HT1080 (cell line): Measurements from ENCODE around the gene IFNA16. TPM values are rescaled to one million over a fixed set of nuclear protein-coding genes. Genes with fewer than 3 reads are reported as not detected.
A peak's percentile ranks its signal among the peaks of the same experiment; 100 is the strongest.
"Not testable (repeated sequence)": the region's sequence is repeated elsewhere in the genome, so short reads cannot be mapped to it uniquely, and the experiment has no call there.

Experiments
- DNase-seq: peaks from one replicate; pipeline ENCODE4 v3.0.0-alpha.2; 2015; ENCODE audit warnings: low read depth
- polyA plus RNA-seq, 2 experiments: library from polyadenylated mRNA; depleted of rRNA; stranded (reverse); fragments of >200 nt; gene quantifications; 2 replicates each; pipeline ENCODE4 v1.2.3, GENCODE V29; 2015
- total RNA-seq: library from RNA; depleted of rRNA; stranded (reverse); fragments of >200 nt; shearing (Covaris generic); gene quantifications from 2 replicates; pipeline ENCODE4 v1.2.3, GENCODE V29; 2014; rRNA removed

IFNA16 gene
- total RNA-seq: not detected in 2 replicates
- polyA plus RNA-seq (2015; cell fraction: cytosol; rRNA removed): not detected in 2 replicates
- not detected in 2 replicates for polyA plus RNA-seq (2015; cell fraction: nucleus; rRNA removed)

- not testable (repeated sequence) for DNase-seq
Measured at GRCh38 chr9:21217211-21217610, at the start of gene IFNA16. Gene IFNA16 (minus strand): TSS chr9:21217311. CDS start chr9:21217305, 6 bp downstream.

- DNase-seq: no peak
Measured at GRCh38 chr9:21265421-21266189, 48.5 kb upstream of the IFNA16 start.

- DNase-seq: no peak
Measured at GRCh38 chr9:21255538-21256212, 38.6 kb upstream of the IFNA16 start.

- peak; percentile 44 for DNase-seq
Measured at GRCh38 chr9:21252721-21253547, 35.8 kb upstream of the IFNA16 start.

GRCh38 chr9:21251638-21252037 is 34.5 kb upstream of the IFNA16 start:
- no peak for DNase-seq

- DNase-seq: no peak
Measured at GRCh38 chr9:21251190-21251589, 34.1 kb upstream of the IFNA16 start.

- no peak for DNase-seq
Measured at GRCh38 chr9:21244836-21245235, 27.7 kb upstream of the IFNA16 start.

- no peak for DNase-seq
Measured at GRCh38 chr9:21239911-21240310, 22.8 kb upstream of the IFNA16 start, which contains the start of gene IFNA14. Gene IFNA14 (minus strand): TSS chr9:21240005. CDS start chr9:21239935, 70 bp downstream.

GRCh38 chr9:21236360-21236714 is 19.2 kb upstream of the IFNA16 start:
- DNase-seq: not testable (repeated sequence)

GRCh38 chr9:21235468-21236359 is 18.6 kb upstream of the IFNA16 start:
- DNase-seq: peak; percentile 43

- DNase-seq: no peak
Measured at GRCh38 chr9:21234153-21234687, 17.1 kb upstream of the IFNA16 start.

GRCh38 chr9:21233258-21233657 is 16.1 kb upstream of the IFNA16 start:
- DNase-seq: no peak

GRCh38 chr9:21228122-21228521 is 11.0 kb upstream of the IFNA16 start, which contains the start of gene IFNA17:
Gene IFNA17 (minus strand): TSS chr9:21228222. CDS start chr9:21228173, 49 bp downstream.
- no peak for DNase-seq

- peak; percentile 48 for DNase-seq
Measured at GRCh38 chr9:21213411-21214326, 3.4 kb downstream of the IFNA16 start.

GRCh38 chr9:21212160-21212559 is 5.0 kb downstream of the IFNA16 start:
- not testable (repeated sequence) for DNase-seq

GRCh38 chr9:21210782-21211181 is 6.3 kb downstream of the IFNA16 start:
- not testable (repeated sequence) for DNase-seq

- no peak for DNase-seq
Measured at GRCh38 chr9:21210311-21210710, 6.8 kb downstream of the IFNA16 start.

- not testable (repeated sequence) for DNase-seq
Measured at GRCh38 chr9:21207043-21207442, 10.1 kb downstream of the IFNA16 start, which contains the start of gene IFNA10. Gene IFNA10 (minus strand): TSS chr9:21207143. CDS start chr9:21207097, 46 bp downstream.

GRCh38 chr9:21205204-21205603 is 11.9 kb downstream of the IFNA16 start:
- DNase-seq: no peak
